HAP-1 (cell line): ENCODE data around the gene SPATA31D3.

Experiments
- DNase-seq, 2 experiments: peaks; one replicate each; pipeline ENCODE4 v3.0.0-alpha.2; 2016 to 2020; ENCODE audit warnings: low spot score in 2 of 2
- H3K27me3 ChIP-seq: fragments of 250-450 bp; sonication (Bioruptor Pico); 2 replicates; pipeline ENCODE4 v1.5.1; 2020; ENCODE audit warnings: low read depth, mild to moderate bottlenecking, moderate library complexity
- H3K36me3 ChIP-seq: fragments of 250-450 bp; sonication (Bioruptor Pico); replicated peaks from 2 replicates; pipeline ENCODE4 v1.5.1; 2020; ENCODE audit warnings: mild to moderate bottlenecking
- H3K4me1 ChIP-seq: fragments of 250-450 bp; sonication (Bioruptor Pico); 2 replicates; pipeline ENCODE4 v1.5.1; 2020; ENCODE audit warnings: mild to moderate bottlenecking
- H3K4me3 ChIP-seq: fragments of 250-450 bp; sonication (Bioruptor Pico); 2 replicates; pipeline ENCODE4 v1.5.1; 2020; ENCODE audit warnings: mild to moderate bottlenecking, moderate library complexity
- H3K9me3 ChIP-seq: fragments of 250-450 bp; sonication (Bioruptor Pico); 2 replicates; pipeline ENCODE4 v1.5.1; 2020; ENCODE audit warnings: mild to moderate bottlenecking, moderate library complexity
- in situ Hi-C: fragments of 300-500 bp; cut with MboI; formaldehyde crosslinking; loops from 3 replicates; pipeline ENCODE4 v1.14.3; 2020; ENCODE audit warnings: low sequenced_read_pairs, inconsistent platforms, mixed read lengths

SPATA31D3 gene

DNA sequence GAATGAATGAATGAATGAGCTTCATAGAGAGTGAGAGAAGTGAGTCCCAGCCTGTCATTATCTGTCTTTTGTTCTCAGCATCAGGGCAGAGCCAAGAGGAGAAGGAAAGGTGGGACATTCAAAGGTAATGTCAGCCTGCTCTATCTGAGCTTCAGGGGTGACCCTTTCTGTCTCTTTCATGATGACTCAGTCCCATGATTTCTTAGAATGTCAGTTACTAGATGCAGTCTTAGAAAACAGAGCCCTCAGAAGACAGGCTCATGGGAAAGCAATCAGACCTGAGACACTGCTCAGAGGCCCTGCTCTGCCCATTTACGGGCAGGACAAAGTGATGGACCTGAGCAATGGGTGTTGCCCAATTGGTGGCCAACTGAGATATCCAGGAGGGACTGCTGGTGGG is 46.4 kb downstream of the SPATA31D3 start:
- Histone ChIP-seq H3K9me3 (no peaks in the 10 kb centered on the region), H3K4me1 (no peaks in the 10 kb centered on the region), H3K27me3 (no peaks in the 10 kb centered on the region), H3K36me3 (no peaks in the 10 kb centered on the region), H3K4me3 (no peak overlapping the region)
- no peak for DNase-seq
- in situ Hi-C loops = no loop called here

DNA sequence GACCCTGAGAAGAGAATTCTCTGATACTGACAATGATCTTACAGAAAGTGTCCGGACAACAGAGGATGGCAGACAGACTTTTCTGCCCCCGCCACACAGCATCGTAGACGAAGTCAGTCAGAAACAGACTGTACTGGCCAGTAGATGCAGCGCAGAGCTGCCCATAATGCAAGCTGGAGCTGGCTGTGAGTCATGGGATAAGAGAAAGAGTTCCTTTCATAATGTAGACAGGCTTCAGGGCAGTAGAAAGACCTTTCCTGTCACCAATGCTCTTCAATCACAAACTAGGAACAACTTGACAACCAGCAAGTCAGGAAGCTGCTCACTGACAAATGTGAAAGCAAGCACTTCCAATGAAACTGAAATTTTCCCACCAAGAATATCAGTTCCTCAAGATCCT is 50.4 kb downstream of the SPATA31D3 start:
- in situ Hi-C loops = no loop called here
- no peaks in the 10 kb centered on the region for H3K9me3 ChIP-seq
- H3K4me1 ChIP-seq = no peaks in the 10 kb centered on the region
- DNase-seq = no peak
- no peak overlapping the region for H3K4me3 ChIP-seq
- H3K27me3 ChIP-seq = no peaks in the 10 kb centered on the region
- H3K36me3 ChIP-seq = no peaks in the 10 kb centered on the region
